Measurements from ENCODE around the gene AP1M2. TPM values are rescaled to one million over a fixed set of nuclear protein-coding genes. Genes with fewer than 3 reads are reported as not detected.

AP1M2 gene
- total RNA-seq, 1 experiment from 2014 or later = 126 TPM

GRCh38 chr19:10568062-10568825 is 18.9 kb downstream of the AP1M2 start:
- Histone ChIP-seq H3K36me3 (ENCODE audit: low read depth) (no peaks in the 10 kb centered on the region), H3F3A (ENCODE audit: insufficient read depth, low read depth) (peaks cover 49% of the 10 kb centered on the region), H3K79me2 (ENCODE audit: low read depth) (peaks cover 22% of the 10 kb centered on the region), H3K27ac (no peak overlapping the region), H3K9me3 (ENCODE audit: insufficient read depth, low read depth) (no peaks in the 10 kb centered on the region), H2AFZ (peak overlapping the region; percentile 59; the same call in 1 of the 2 replicates), H4K20me1 (ENCODE audit: insufficient read depth) (peaks cover 9% of the 10 kb centered on the region), H3K9me2 (ENCODE audit: insufficient read depth) (no peaks in the 10 kb centered on the region), H3K4me1 (replicated peaks; ENCODE audit: insufficient read depth) (peaks cover 30% of the 10 kb centered on the region), H3K27me3 (ENCODE audit: insufficient read depth, low read depth) (no peaks in the 10 kb centered on the region), H3K4me2 (peak overlapping the region; percentile 78), H3K4me3 (peak overlapping the region; percentile 90)
- intact Hi-C loops (cut with micrococcal nuclease; ENCODE audit: unreplicated experiment) = loop anchor here (2.0 to 10.0 kb wide), 3 partner anchors 146 to 303 kb away; partner anchors contain the start of genes CDC37 and PDE4A
- POLR2A ChIA-PET (ENCODE audit: unreplicated experiment) = interaction anchor here (0.9 kb wide), 1 partner anchor 44 kb away, joined by 4 read pairs; no protein-coding TSS in a partner anchor
- no peak for DNase-seq
- no TSS peak for BruUV-seq (replicated peaks)
- CTCF ChIA-PET = interaction anchor here (1.0 kb wide), 1 partner anchor 132 kb away, joined by 4 read pairs; no protein-coding TSS in a partner anchor
- no peak for TF ChIP-seq EZH2 (IDR thresholded peaks at IDR 0.05; ENCODE audit: low read depth)
- no peak for TF ChIP-seq CTCF (conservative IDR thresholded peaks at IDR 0.05)

GRCh38 chr19:10567656-10568055 is 19.5 kb downstream of the AP1M2 start:
- Histone ChIP-seq H3K36me3 (ENCODE audit: low read depth) (no peaks in the 10 kb centered on the region), H3K9me3 (ENCODE audit: insufficient read depth, low read depth) (no peaks in the 10 kb centered on the region), H3K4me3 (peak overlapping the region; percentile 90; the same call in 1 of the 2 replicates), H2AFZ (no peak overlapping the region), H4K20me1 (ENCODE audit: insufficient read depth) (peaks cover 7% of the 10 kb centered on the region), H3F3A (ENCODE audit: insufficient read depth, low read depth) (peaks cover 44% of the 10 kb centered on the region), H3K79me2 (ENCODE audit: low read depth) (peaks cover 22% of the 10 kb centered on the region), H3K27ac (no peak overlapping the region), H3K9me2 (ENCODE audit: insufficient read depth) (no peaks in the 10 kb centered on the region), H3K27me3 (ENCODE audit: insufficient read depth, low read depth) (no peaks in the 10 kb centered on the region), H3K4me2 (peak overlapping the region; percentile 78), H3K4me1 (replicated peaks; ENCODE audit: insufficient read depth) (peaks cover 30% of the 10 kb centered on the region)
- no TSS peak for BruUV-seq (replicated peaks)
- POLR2A ChIA-PET (ENCODE audit: unreplicated experiment) = interaction anchor here (0.6 kb wide), 1 partner anchor 78 kb away, joined by 4 read pairs; no protein-coding TSS in a partner anchor
- no peak for TF ChIP-seq CTCF (conservative IDR thresholded peaks at IDR 0.05)
- no peak for TF ChIP-seq EZH2 (IDR thresholded peaks at IDR 0.05; ENCODE audit: low read depth)
- no peak for DNase-seq
- intact Hi-C loops (cut with micrococcal nuclease; ENCODE audit: unreplicated experiment) = loop anchor here (2.0 to 10.0 kb wide), 3 partner anchors 145 to 303 kb away; partner anchors contain the start of genes CDC37 and PDE4A
- CTCF ChIA-PET = interaction anchor here (1.0 kb wide), 1 partner anchor 132 kb away, joined by 4 read pairs; no protein-coding TSS in a partner anchor

GRCh38 chr19:10566658-10567410 is 20.3 kb downstream of the AP1M2 start:
- TF ChIP-seq EZH2 (IDR thresholded peaks at IDR 0.05; ENCODE audit: low read depth) (no peak), CTCF (conservative IDR thresholded peaks at IDR 0.05) (no peak)
- Histone ChIP-seq H3K27ac (0 out of 2 replicates have a peak overlapping the region, but pooled peaks have one; percentile 6), H2AFZ (no peak overlapping the region)

More at GRCh38 chr19:10566658-10567410, 20.3 kb downstream of the AP1M2 start:
- intact Hi-C loops (cut with micrococcal nuclease; ENCODE audit: unreplicated experiment) = loop anchor here (5.0 to 10.0 kb wide), 2 partner anchors 145 to 302 kb away; partner anchors contain the start of gene PDE4A
- Histone ChIP-seq H3K27me3 (ENCODE audit: insufficient read depth, low read depth) (no peaks in the 10 kb centered on the region), H3K79me2 (ENCODE audit: low read depth) (peaks cover 22% of the 10 kb centered on the region), H3K9me3 (ENCODE audit: insufficient read depth, low read depth) (no peaks in the 10 kb centered on the region), H3K4me1 (replicated peaks; ENCODE audit: insufficient read depth) (peaks cover 30% of the 10 kb centered on the region), H4K20me1 (ENCODE audit: insufficient read depth) (peaks cover 6% of the 10 kb centered on the region; the same call in 1 of the 2 replicates), H3K4me3 (peak overlapping the region; percentile 77; the same call in 1 of the 2 replicates), H3K36me3 (ENCODE audit: low read depth) (no peaks in the 10 kb centered on the region), H3F3A (ENCODE audit: insufficient read depth, low read depth) (peaks cover 36% of the 10 kb centered on the region), H3K4me2 (peak overlapping the region; percentile 97), H3K9me2 (ENCODE audit: insufficient read depth) (no peaks in the 10 kb centered on the region)
- no peak for DNase-seq
- ChIA-PET CTCF (interaction anchor here (0.6 to 1.3 kb wide), 2 partner anchors 14 to 35 kb away, joined by 3 to 7 read pairs; no protein-coding TSS in a partner anchor), POLR2A (ENCODE audit: unreplicated experiment) (interaction anchor here (0.5 to 0.6 kb wide), 2 partner anchors 57 to 77 kb away, joined by 4 read pairs; no protein-coding TSS in a partner anchor)
- no TSS peak for BruUV-seq (replicated peaks)

Measured in PC-9 (cell line).